CD4-positive, alpha-beta T cell treated with Interleukin-4 for 4 hours (primary cell): Measurements from ENCODE around the gene DMP1.
"Not testable (repeated sequence)": the region's sequence is repeated elsewhere in the genome, so short reads cannot be mapped to it uniquely, and the experiment has no call there.

Experiments
- DNase-seq: peaks from one replicate; pipeline ENCODE4 v3.0.0-alpha.2; 2020

The DMP1 gene

GRCh38 chr4:87690947-87691346 is 40.9 kb downstream of the DMP1 start:
- DNase-seq, result not testable (repeated sequence)

- not testable (repeated sequence) for DNase-seq
Observed at GRCh38 chr4:87692060-87692459, 42.0 kb downstream of the DMP1 start.

GRCh38 chr4:87697272-87697671 is 47.2 kb downstream of the DMP1 start:
- no peak for DNase-seq

- DNase-seq, result no peak
Observed at GRCh38 chr4:87697945-87698344, 47.9 kb downstream of the DMP1 start.

- no peak for DNase-seq
Observed at GRCh38 chr4:87698394-87698793, 48.3 kb downstream of the DMP1 start.

GRCh38 chr4:87704001-87704400 is 53.9 kb downstream of the DMP1 start:
- DNase-seq, result no peak

GRCh38 chr4:87707279-87707918 is 57.3 kb downstream of the DMP1 start:
- no peak for DNase-seq
